HEK293 (cell line): ENCODE data around the gene SLC9A5.

Experiments
- CTCF ChIA-PET: fragments of 350-600 bp; formaldehyde crosslinking; extraction: SDS; loops from one replicate; lab custom pipeline; 2021; ENCODE audit warnings: antibody characterized with exemption; lab: Yijun Ruan, JAX
- POLR2A ChIA-PET: fragments of 300-600 bp; formaldehyde crosslinking; extraction: SDS; loops from one replicate; lab custom pipeline; 2020; ENCODE audit warnings: antibody characterized with exemption, inconsistent platforms; lab: Yijun Ruan, JAX
- H3K27ac ChIP-seq: fragments of 200-500 bp; sonication (Bioruptor generic); 2 replicates; pipeline ENCODE4 v1.5.1; 2014; ENCODE audit warnings: low read depth, low read length, control low read depth, inconsistent platforms; ENCODE audit errors: extremely low read depth
- H3K36me3 ChIP-seq, 2 experiments: fragments of 200-500 bp in 1 of 2; sonication (Bioruptor generic) in 1 of 2; 1 replicate in 1 of 2; 2 replicates in 1 of 2; pipeline ENCODE4 v1.5.1; 2014 to 2017; ENCODE audit warnings: inconsistent platforms in 2 of 2, low read length in 2 of 2; ENCODE audit not compliant: control insufficient read depth in 2 of 2, insufficient read depth in 1 of 2
- H3K4me1 ChIP-seq: fragments of 200-500 bp; sonication (Bioruptor generic); 2 replicates; pipeline ENCODE4 v1.5.1; 2014; ENCODE audit warnings: mild to moderate bottlenecking, low read length, inconsistent platforms; ENCODE audit not compliant: control insufficient read depth, insufficient read depth
- H3K4me3 ChIP-seq: 2 replicates; pipeline ENCODE4 v1.5.1; 2011; ENCODE audit warnings: low read depth, mild to moderate bottlenecking, control low read depth, low read length, moderate library complexity
- H3K9me3 ChIP-seq: fragments of 200-500 bp; sonication (Bioruptor generic); 2 replicates; pipeline ENCODE4 v1.5.1; 2014; ENCODE audit warnings: low read depth, low read length, inconsistent platforms; ENCODE audit not compliant: control insufficient read depth, insufficient read depth
- BCL6B ChIP-seq: fragments of 450-650 bp; formaldehyde crosslinking; IDR thresholded peaks from 2 replicates; pipeline ENCODE4 v1.5.1; 2017; ENCODE audit warnings: missing biosample characterization, missing genetic modification characterization
- FEZF1 ChIP-seq: fragments of 450-650 bp; formaldehyde crosslinking; IDR thresholded peaks from 2 replicates; pipeline ENCODE4 v1.5.1; 2016; ENCODE audit warnings: missing biosample characterization, missing genetic modification characterization
- GLI2 ChIP-seq: fragments of 450-650 bp; formaldehyde crosslinking; IDR thresholded peaks from 2 replicates; pipeline ENCODE4; 2017; ENCODE audit warnings: missing biosample characterization, missing genetic modification characterization, low read depth, borderline replicate concordance
- ZBTB26 ChIP-seq: fragments of 450-650 bp; formaldehyde crosslinking; optimal IDR thresholded peaks from 2 replicates; pipeline ENCODE3; 2016; ENCODE audit warnings: missing biosample characterization, mild to moderate bottlenecking, missing genetic modification characterization
- ZBTB49 ChIP-seq: fragments of 450-650 bp; formaldehyde crosslinking; IDR thresholded peaks from 2 replicates; pipeline ENCODE4 v1.5.1; 2016; ENCODE audit warnings: missing biosample characterization, missing genetic modification characterization, low read depth
- ZFHX2 ChIP-seq: fragments of 450-650 bp; formaldehyde crosslinking; conservative IDR thresholded peaks from 2 replicates; pipeline ENCODE4 v1.5.1; 2016; ENCODE audit warnings: missing biosample characterization, missing genetic modification characterization
- ZNF121 ChIP-seq: fragments of 450-650 bp; formaldehyde crosslinking; IDR thresholded peaks from 2 replicates; pipeline ENCODE4 v1.5.1; 2016; ENCODE audit warnings: missing biosample characterization, missing genetic modification characterization
- ZNF132 ChIP-seq: fragments of 450-650 bp; formaldehyde crosslinking; IDR thresholded peaks from 2 replicates; pipeline ENCODE4 v1.5.1; 2017; ENCODE audit warnings: missing biosample characterization, missing genetic modification characterization, borderline replicate concordance
- ZNF146 ChIP-seq: fragments of 450-650 bp; formaldehyde crosslinking; IDR thresholded peaks from 2 replicates; pipeline ENCODE4 v1.5.1; 2016; ENCODE audit warnings: missing biosample characterization, missing genetic modification characterization
- ZNF148 ChIP-seq: fragments of 450-650 bp; formaldehyde crosslinking; IDR thresholded peaks from 2 replicates; pipeline ENCODE4 v1.5.0; 2017; ENCODE audit warnings: missing biosample characterization, missing genetic modification characterization, borderline replicate concordance
- ZNF175 ChIP-seq: fragments of 450-650 bp; formaldehyde crosslinking; IDR thresholded peaks from 2 replicates; pipeline ENCODE4 v1.5.1; 2016; ENCODE audit warnings: missing biosample characterization, missing genetic modification characterization
- ZNF266 ChIP-seq: fragments of 450-650 bp; formaldehyde crosslinking; IDR thresholded peaks from 2 replicates; pipeline ENCODE4 v1.5.1; 2016; ENCODE audit warnings: missing biosample characterization, missing genetic modification characterization, low read depth
- ZNF362 ChIP-seq: fragments of 450-650 bp; formaldehyde crosslinking; IDR thresholded peaks from 2 replicates; pipeline ENCODE4 v1.5.1; 2016; ENCODE audit warnings: missing biosample characterization, missing genetic modification characterization
- ZNF48 ChIP-seq: fragments of 450-650 bp; formaldehyde crosslinking; IDR thresholded peaks from 2 replicates; pipeline ENCODE4 v1.5.1; 2016; ENCODE audit warnings: missing biosample characterization, missing genetic modification characterization
- ZNF521 ChIP-seq: fragments of 450-650 bp; formaldehyde crosslinking; IDR thresholded peaks from 2 replicates; pipeline ENCODE4 v1.5.1; 2017; ENCODE audit warnings: missing biosample characterization, mild to moderate bottlenecking, missing genetic modification characterization
- ZNF580 ChIP-seq: fragments of 450-650 bp; formaldehyde crosslinking; IDR thresholded peaks from 2 replicates; pipeline ENCODE4 v1.5.1; 2016; ENCODE audit warnings: missing biosample characterization, missing genetic modification characterization
- ZNF658 ChIP-seq: fragments of 450-650 bp; formaldehyde crosslinking; IDR thresholded peaks from 2 replicates; pipeline ENCODE4; 2016; ENCODE audit warnings: missing biosample characterization, missing genetic modification characterization

Gene SLC9A5

GRCh38 chr16:67234180-67234597 is 14.6 kb upstream of the SLC9A5 start:
- Histone ChIP-seq H3K27ac (no peak overlapping the region), H3K9me3 (no peaks in the 10 kb centered on the region), H3K36me3 (peaks cover 8 to 86% of the 10 kb centered on the region in 2 experiments; a peak in 2 of 3 replicates), H3K4me1 (no peaks in the 10 kb centered on the region)
- POLR2A ChIA-PET, result interaction anchor here (0.6 to 10.0 kb wide), 2 partner anchors 13 to 59 kb away, joined by 3 to 109 read pairs; partner anchors contain the start of genes FHOD1 and SLC9A5
- TF ChIP-seq ZNF146 (no peak), ZBTB26 (tag by site-specific recombination) (no peak), ZNF521 (tag by site-specific recombination) (no peak), ZNF175 (tag by site-specific recombination) (no peak), ZNF132 (tag by site-specific recombination) (no peak), ZNF121 (tag by site-specific recombination) (no peak), GLI2 (tag by site-specific recombination) (no peak), ZNF148 (tag by site-specific recombination) (no peak), ZNF362 (tag by site-specific recombination) (no peak), ZNF266 (tag by site-specific recombination) (no peak), BCL6B (tag by site-specific recombination) (no peak), ZFHX2 (tag by site-specific recombination) (no peak), ZNF48 (tag by site-specific recombination) (no peak), ZNF580 (tag by site-specific recombination) (no peak), FEZF1 (tag by site-specific recombination) (no peak), ZNF658 (no peak), ZBTB49 (no peak)
- TF ChIP-seq, all 188 proteins: peak for 0
- CTCF ChIA-PET, result no interaction called here
- no peak overlapping the region for H3K4me3 ChIP-seq
